SK-N-SH treated with all-trans-retinoic acid at 6 μM for 48 hours (cell line): ENCODE data around the gene ZNF829.
A peak's percentile ranks its signal among the peaks of the same experiment; 100 is the strongest.

Source experiments
- ATAC-seq: fragments of 200-7000 bp; cut with Tn5 transposase; 3 replicates; pipeline ENCODE4 v1.9.1; 2020; ENCODE audit warnings: mild to moderate bottlenecking, moderate library complexity
- ARNTL ChIP-seq: fragments of 450-650 bp; formaldehyde crosslinking; IDR thresholded peaks from 2 replicates; pipeline ENCODE4 v1.5.0; 2020; ENCODE audit warnings: low read depth, mild to moderate bottlenecking, moderate library complexity, borderline replicate concordance
- BACH2 ChIP-seq: fragments of 250-450 bp; sonication (Bioruptor Pico); IDR thresholded peaks from 2 replicates; pipeline ENCODE4 v1.9.0; 2021; ENCODE audit warnings: mild to moderate bottlenecking, borderline replicate concordance
- CSDC2 ChIP-seq: fragments of 250-450 bp; sonication (Bioruptor Pico); IDR thresholded peaks from 2 replicates; pipeline ENCODE4 v1.5.0; 2020; ENCODE audit warnings: mild to moderate bottlenecking, moderate library complexity
- CSRNP3 ChIP-seq: fragments of 250-450 bp; sonication (Bioruptor Pico); IDR thresholded peaks from 2 replicates; pipeline ENCODE4 v1.5.1; 2021; ENCODE audit warnings: mild to moderate bottlenecking, moderate library complexity
- GLIS3 ChIP-seq: fragments of 250-450 bp; sonication (Bioruptor Pico); IDR thresholded peaks from 2 replicates; pipeline ENCODE4 v1.5.0; 2020; ENCODE audit warnings: mild to moderate bottlenecking, moderate library complexity
- ISL1 ChIP-seq: fragments of 250-450 bp; sonication (Bioruptor Pico); IDR thresholded peaks from 2 replicates; pipeline ENCODE4 v2.1.2; 2022; ENCODE audit warnings: mild to moderate bottlenecking, moderate library complexity
- OSR1 ChIP-seq: fragments of 250-450 bp; sonication (Bioruptor Pico); IDR thresholded peaks from 2 replicates; pipeline ENCODE4 v1.8.0; 2022; ENCODE audit warnings: moderate library complexity, mild to moderate bottlenecking, inconsistent platforms
- POU6F1 ChIP-seq: fragments of 250-450 bp; sonication (Bioruptor Pico); IDR thresholded peaks from 2 replicates; pipeline ENCODE4 v1.8.0; 2021; ENCODE audit warnings: low read depth, mild to moderate bottlenecking, moderate library complexity, borderline replicate concordance
- PPARA ChIP-seq: fragments of 250-450 bp; sonication (Bioruptor Pico); IDR thresholded peaks from 2 replicates; pipeline ENCODE4 v1.5.0; 2020; ENCODE audit warnings: mild to moderate bottlenecking, borderline replicate concordance
- RARB ChIP-seq: fragments of 250-450 bp; sonication (Bioruptor Pico); IDR thresholded peaks from 2 replicates; pipeline ENCODE4 v1.8.0; 2021; ENCODE audit warnings: mild to moderate bottlenecking, moderate library complexity
- TCF4 ChIP-seq: fragments of 250-450 bp; sonication (Bioruptor Pico); IDR thresholded peaks from 2 replicates; pipeline ENCODE4 v1.8.0; 2021; ENCODE audit warnings: mild to moderate bottlenecking, moderate library complexity, borderline replicate concordance
- TOX ChIP-seq: fragments of 250-450 bp; sonication (Bioruptor Pico); IDR thresholded peaks from 2 replicates; pipeline ENCODE4 v1.8.0; 2021; ENCODE audit warnings: mild to moderate bottlenecking, moderate library complexity, borderline replicate concordance
- ZC3H10 ChIP-seq: fragments of 250-450 bp; sonication (Bioruptor Pico); IDR thresholded peaks from 2 replicates; pipeline ENCODE4 v1.5.1; 2021; ENCODE audit warnings: mild to moderate bottlenecking, moderate library complexity
- ZFP3 ChIP-seq: fragments of 250-450 bp; sonication (Bioruptor Pico); IDR thresholded peaks from 2 replicates; pipeline ENCODE4 v1.5.0; 2020; ENCODE audit warnings: mild to moderate bottlenecking, moderate library complexity
- ZFP30 ChIP-seq: fragments of 450-650 bp; formaldehyde crosslinking; IDR thresholded peaks from 2 replicates; pipeline ENCODE4 v1.5.0; 2022; ENCODE audit warnings: mild to moderate bottlenecking, moderate library complexity
- ZNF565 ChIP-seq: fragments of 450-650 bp; formaldehyde crosslinking; conservative IDR thresholded peaks from 2 replicates; pipeline ENCODE4 v1.5.0; 2020; ENCODE audit warnings: low read depth, mild to moderate bottlenecking, moderate library complexity
- ZNF70 ChIP-seq: fragments of 450-650 bp; formaldehyde crosslinking; IDR thresholded peaks from 2 replicates; pipeline ENCODE4 v1.5.0; 2020; ENCODE audit warnings: mild to moderate bottlenecking, moderate library complexity
- ZNF8 ChIP-seq: fragments of 450-650 bp; formaldehyde crosslinking; IDR thresholded peaks from 2 replicates; pipeline ENCODE4 v1.5.0; 2020; ENCODE audit warnings: mild to moderate bottlenecking, moderate library complexity
- TF ChIP-seq, protein P1 (sequence below): fragments of 250-450 bp; sonication (Bioruptor Pico); IDR thresholded peaks from 2 replicates; pipeline ENCODE4 v1.5.0; 2020; ENCODE audit warnings: mild to moderate bottlenecking, moderate library complexity

The ZNF829 gene

GRCh38 chr19:36851898-36852297 lies 64.2 kb downstream of the ZNF829 start (continued):
- TF ChIP-seq, protein P1, sequence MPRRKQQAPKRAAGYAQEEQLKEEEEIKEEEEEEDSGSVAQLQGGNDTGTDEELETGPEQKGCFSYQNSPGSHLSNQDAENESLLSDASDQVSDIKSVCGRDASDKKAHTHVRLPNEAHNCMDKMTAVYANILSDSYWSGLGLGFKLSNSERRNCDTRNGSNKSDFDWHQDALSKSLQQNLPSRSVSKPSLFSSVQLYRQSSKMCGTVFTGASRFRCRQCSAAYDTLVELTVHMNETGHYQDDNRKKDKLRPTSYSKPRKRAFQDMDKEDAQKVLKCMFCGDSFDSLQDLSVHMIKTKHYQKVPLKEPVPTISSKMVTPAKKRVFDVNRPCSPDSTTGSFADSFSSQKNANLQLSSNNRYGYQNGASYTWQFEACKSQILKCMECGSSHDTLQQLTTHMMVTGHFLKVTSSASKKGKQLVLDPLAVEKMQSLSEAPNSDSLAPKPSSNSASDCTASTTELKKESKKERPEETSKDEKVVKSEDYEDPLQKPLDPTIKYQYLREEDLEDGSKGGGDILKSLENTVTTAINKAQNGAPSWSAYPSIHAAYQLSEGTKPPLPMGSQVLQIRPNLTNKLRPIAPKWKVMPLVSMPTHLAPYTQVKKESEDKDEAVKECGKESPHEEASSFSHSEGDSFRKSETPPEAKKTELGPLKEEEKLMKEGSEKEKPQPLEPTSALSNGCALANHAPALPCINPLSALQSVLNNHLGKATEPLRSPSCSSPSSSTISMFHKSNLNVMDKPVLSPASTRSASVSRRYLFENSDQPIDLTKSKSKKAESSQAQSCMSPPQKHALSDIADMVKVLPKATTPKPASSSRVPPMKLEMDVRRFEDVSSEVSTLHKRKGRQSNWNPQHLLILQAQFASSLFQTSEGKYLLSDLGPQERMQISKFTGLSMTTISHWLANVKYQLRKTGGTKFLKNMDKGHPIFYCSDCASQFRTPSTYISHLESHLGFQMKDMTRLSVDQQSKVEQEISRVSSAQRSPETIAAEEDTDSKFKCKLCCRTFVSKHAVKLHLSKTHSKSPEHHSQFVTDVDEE (CRISPR knock-in tag): no peak
- TF ChIP-seq RARB (CRISPR knock-in tag) (no peak), OSR1 (CRISPR knock-in tag) (no peak), ZNF8 (CRISPR knock-in tag) (no peak), CSRNP3 (CRISPR knock-in tag) (no peak), ZNF70 (CRISPR knock-in tag) (no peak), TOX (CRISPR knock-in tag) (no peak), ISL1 (CRISPR knock-in tag) (no peak), ZNF565 (no peak), GLIS3 (no peak)
- TF ChIP-seq, all 23 proteins: peak for 0

- peak; percentile 95 for ATAC-seq
- TF ChIP-seq GLIS3: no peak
- TF ChIP-seq ZFP3 (CRISPR knock-in tag): peak; percentile 96
- TF ChIP-seq TCF4: no peak
- TF ChIP-seq, all 23 proteins: peak for 1
Observed at GRCh38 chr19:36850559-36851442, 65.3 kb downstream of the ZNF829 start, which contains the start of gene ZNF345. Gene ZNF345 (plus strand): TSS chr19:36850876. CDS start chr19:36876831, 25,955 bp downstream.

GRCh38 chr19:36849701-36850558 lies 66.2 kb downstream of the ZNF829 start:
- no peak for TF ChIP-seq ARNTL (CRISPR knock-in tag)
- no peak for TF ChIP-seq POU6F1 (CRISPR knock-in tag)
- no peak for TF ChIP-seq GLIS3
- no peak for TF ChIP-seq CSRNP3 (CRISPR knock-in tag)
- TF ChIP-seq OSR1 (CRISPR knock-in tag): no peak
- TF ChIP-seq BACH2: no peak
- ATAC-seq: peak; percentile 98

DNA sequence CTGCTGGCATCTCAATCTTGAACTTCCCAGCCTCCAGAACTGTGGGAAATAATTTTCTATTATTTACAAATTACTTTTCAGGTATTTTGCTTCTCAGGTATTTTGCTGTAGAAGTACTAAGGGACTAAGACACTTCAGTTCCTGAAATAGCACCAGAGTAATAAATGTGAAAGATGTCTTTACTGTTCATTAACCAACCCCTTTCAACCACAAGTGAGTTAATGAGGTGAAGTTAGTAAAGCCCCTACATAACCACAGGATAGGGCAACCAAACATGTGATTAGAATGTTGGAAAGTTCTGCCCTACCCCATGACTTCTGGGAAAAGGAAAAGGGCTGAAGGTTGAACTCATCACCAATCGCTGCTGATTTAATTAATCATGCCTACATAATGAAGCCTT lies 68.1 kb downstream of the ZNF829 start:
- ATAC-seq: no peak
- TF ChIP-seq RARB (CRISPR knock-in tag) (no peak), PPARA (CRISPR knock-in tag) (no peak), BACH2 (no peak), CSDC2 (no peak), ZC3H10 (no peak), ZNF565 (no peak), ZFP3 (CRISPR knock-in tag) (no peak), OSR1 (CRISPR knock-in tag) (no peak), ZFP30 (CRISPR knock-in tag) (no peak)
